Activated CD4-positive, alpha-beta T cell treated with anti-CD3 and anti-CD28 coated beads for 1 hour (primary cell): ENCODE data around the gene LYVE1.

Source experiments
- DNase-seq: peaks from one replicate; pipeline ENCODE4 v3.0.0-alpha.2; 2020

Gene LYVE1

GRCh38 chr11:10591741-10592140 lies 23.3 kb upstream of the LYVE1 start:
- no peak for DNase-seq

GRCh38 chr11:10590218-10590915 lies 21.9 kb upstream of the LYVE1 start:
- DNase-seq, result no peak

GRCh38 chr11:10588904-10589303 lies 20.4 kb upstream of the LYVE1 start:
- no peak for DNase-seq

GRCh38 chr11:10587995-10588394 lies 19.5 kb upstream of the LYVE1 start:
- no peak for DNase-seq

GRCh38 chr11:10587388-10587787 lies 18.9 kb upstream of the LYVE1 start:
- DNase-seq, result no peak

GRCh38 chr11:10584071-10584501 lies 15.6 kb upstream of the LYVE1 start:
- no peak for DNase-seq

- no peak for DNase-seq
Measured at GRCh38 chr11:10581481-10582019, 13.1 kb upstream of the LYVE1 start.

- DNase-seq, result no peak
Measured at GRCh38 chr11:10580623-10581022, 12.2 kb upstream of the LYVE1 start.

- no peak for DNase-seq
Measured at GRCh38 chr11:10579700-10580099, 11.2 kb upstream of the LYVE1 start.

- no peak for DNase-seq
Measured at GRCh38 chr11:10576035-10576398, 7.6 kb upstream of the LYVE1 start.

- DNase-seq, result no peak
Measured at GRCh38 chr11:10575346-10576034, 7.0 kb upstream of the LYVE1 start.

- DNase-seq, result no peak
Measured at GRCh38 chr11:10573556-10573955, 5.1 kb upstream of the LYVE1 start.

GRCh38 chr11:10573028-10573427 lies 4.6 kb upstream of the LYVE1 start:
- DNase-seq, result no peak

GRCh38 chr11:10572533-10572932 lies 4.1 kb upstream of the LYVE1 start:
- no peak for DNase-seq

GRCh38 chr11:10567446-10567845 lies 1.0 kb downstream of the LYVE1 start:
- no peak for DNase-seq

GRCh38 chr11:10566257-10566957 lies 2.1 kb downstream of the LYVE1 start:
- DNase-seq, result no peak

GRCh38 chr11:10565493-10565892 lies 3.0 kb downstream of the LYVE1 start:
- DNase-seq, result no peak

GRCh38 chr11:10564696-10565318 lies 3.7 kb downstream of the LYVE1 start:
- no peak for DNase-seq

- DNase-seq, result no peak
Measured at GRCh38 chr11:10564030-10564429, 4.4 kb downstream of the LYVE1 start.

GRCh38 chr11:10561947-10562346 lies 6.5 kb downstream of the LYVE1 start:
- DNase-seq, result no peak

- DNase-seq, result no peak
Measured at GRCh38 chr11:10561043-10561818, 7.2 kb downstream of the LYVE1 start.

GRCh38 chr11:10558288-10558687 lies 10.2 kb downstream of the LYVE1 start:
- no peak for DNase-seq

GRCh38 chr11:10556590-10556989 lies 11.9 kb downstream of the LYVE1 start:
- no peak for DNase-seq
